IPS-20b (cell line): ENCODE data around the gene ATG10.

ENCODE experiments used
- H3K27ac ChIP-seq: one replicate; pipeline ENCODE4 v1.5.1; 2013; ENCODE audit warnings: low read length
- H3K27me3 ChIP-seq: 2 replicates; pipeline ENCODE4 v1.6.1; 2013; ENCODE audit warnings: mild to moderate bottlenecking, low read length, inconsistent platforms; ENCODE audit not compliant: insufficient read depth
- H3K36me3 ChIP-seq: 2 replicates; pipeline ENCODE4 v1.6.1; 2013; ENCODE audit warnings: low read depth, mild to moderate bottlenecking, inconsistent platforms, low read length, moderate library complexity; ENCODE audit not compliant: insufficient read depth
- H3K4me1 ChIP-seq: 2 replicates; pipeline ENCODE4 v1.6.1; 2013; ENCODE audit warnings: mild to moderate bottlenecking, control low read depth, inconsistent platforms, low read length, moderate library complexity; ENCODE audit not compliant: insufficient read depth
- H3K4me3 ChIP-seq: 2 replicates; pipeline ENCODE4 v1.5.1; 2013; ENCODE audit warnings: mild to moderate bottlenecking, low read length, inconsistent platforms
- H3K9ac ChIP-seq: 2 replicates; pipeline ENCODE4 v1.6.1; 2013; ENCODE audit warnings: low read depth, mild to moderate bottlenecking, inconsistent platforms, low read length, moderate library complexity
- H3K9me3 ChIP-seq: 2 replicates; pipeline ENCODE4 v1.6.1; 2013; ENCODE audit warnings: mild to moderate bottlenecking, low read depth, low read length, inconsistent platforms; ENCODE audit not compliant: insufficient read depth

The ATG10 gene

GRCh38 chr5:82274343-82275211 lies 302.8 kb downstream of the ATG10 start:
- H3K9ac ChIP-seq = peak overlapping the region; percentile 57; the same call in 1 of the 2 replicates
- peaks cover 12% of the 10 kb centered on the region; the same call in 1 of the 2 replicates for H3K4me1 ChIP-seq
- H3K4me3 ChIP-seq = peak overlapping the region; percentile 19
- peak overlapping the region; percentile 68 for H3K27ac ChIP-seq
- peaks cover 42% of the 10 kb centered on the region for H3K36me3 ChIP-seq
- no peaks in the 10 kb centered on the region for H3K27me3 ChIP-seq
- no peaks in the 10 kb centered on the region for H3K9me3 ChIP-seq

- no peaks in the 10 kb centered on the region for H3K9me3 ChIP-seq
- peak overlapping the region; percentile 57; the same call in 1 of the 2 replicates for H3K9ac ChIP-seq
- H3K4me1 ChIP-seq = peaks cover 12% of the 10 kb centered on the region; the same call in 1 of the 2 replicates
- peak overlapping the region; percentile 68 for H3K27ac ChIP-seq
- H3K27me3 ChIP-seq = no peaks in the 10 kb centered on the region
- H3K4me3 ChIP-seq = peak overlapping the region; percentile 19; the same call in 1 of the 2 replicates
- peaks cover 42% of the 10 kb centered on the region for H3K36me3 ChIP-seq
Measured at GRCh38 chr5:82275216-82275664, 303.4 kb downstream of the ATG10 start.

DNA sequence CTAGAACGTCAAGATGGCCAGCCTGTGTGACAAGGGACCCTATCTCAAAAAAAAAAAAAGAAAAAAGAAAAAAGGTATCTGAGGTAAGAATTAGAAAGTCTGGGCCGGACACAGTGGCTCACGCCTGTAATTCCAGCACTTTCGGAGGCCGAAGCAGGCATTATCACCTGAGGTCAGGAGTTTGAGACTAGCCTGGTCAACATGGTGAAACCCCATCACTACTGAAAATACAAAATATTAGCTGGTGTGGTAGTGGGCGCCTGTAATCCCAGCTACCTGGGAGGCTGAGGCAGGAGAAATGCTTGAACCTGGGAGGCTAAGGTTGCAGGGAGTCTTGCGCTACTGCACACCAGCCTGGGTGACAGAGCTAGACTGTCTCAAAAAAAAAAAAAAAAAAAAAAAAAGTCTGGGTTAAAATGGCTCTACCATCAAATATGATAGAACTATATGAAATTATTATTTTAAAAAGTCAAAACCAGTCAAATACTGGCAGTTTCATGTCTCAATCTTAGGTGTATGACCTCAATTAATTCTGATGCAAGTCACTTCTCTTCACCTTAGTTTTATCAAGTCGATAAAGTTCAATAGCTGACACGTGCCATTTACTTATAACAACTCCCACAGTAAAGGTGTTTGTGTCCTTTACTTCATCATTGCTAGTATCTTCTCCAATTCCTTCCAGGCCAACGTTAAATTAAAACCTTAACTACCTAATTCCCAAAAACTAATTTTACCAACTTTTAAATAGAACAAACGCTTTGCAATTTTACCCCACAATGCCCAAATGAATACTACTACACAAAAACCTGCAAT lies 305.2 kb downstream of the ATG10 start:
- Histone ChIP-seq H3K9ac (peak overlapping the region; percentile 97), H3K4me1 (peaks cover 12% of the 10 kb centered on the region; the same call in 1 of the 2 replicates), H3K9me3 (no peaks in the 10 kb centered on the region), H3K27ac (peak overlapping the region; percentile 80), H3K4me3 (peak overlapping the region; percentile 83), H3K36me3 (peaks cover 42% of the 10 kb centered on the region), H3K27me3 (no peaks in the 10 kb centered on the region)

DNA sequence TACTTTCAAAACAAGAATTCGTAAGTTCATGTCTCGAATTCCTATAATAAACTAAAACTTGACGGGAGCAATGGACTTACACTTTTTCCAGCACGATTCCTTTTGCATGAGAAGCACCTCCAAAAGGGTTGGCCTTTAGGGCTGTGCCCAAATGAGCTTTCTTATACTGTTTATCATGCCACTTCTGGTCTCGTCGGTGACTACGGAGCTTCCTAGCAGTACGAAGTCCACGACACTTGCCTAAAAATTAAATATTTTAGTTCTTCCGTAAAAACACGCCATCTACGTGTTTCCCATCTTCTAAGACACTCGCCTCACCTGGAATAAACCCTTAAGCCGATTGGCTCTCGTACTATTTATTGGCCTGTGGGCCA lies 305.8 kb downstream of the ATG10 start:
- H3K36me3 ChIP-seq = peaks cover 42% of the 10 kb centered on the region
- H3K4me3 ChIP-seq = peak overlapping the region; percentile 83
- H3K9ac ChIP-seq = peak overlapping the region; percentile 97
- H3K9me3 ChIP-seq = no peaks in the 10 kb centered on the region
- peaks cover 12% of the 10 kb centered on the region; the same call in 1 of the 2 replicates for H3K4me1 ChIP-seq
- H3K27me3 ChIP-seq = no peaks in the 10 kb centered on the region
- H3K27ac ChIP-seq = peak overlapping the region; percentile 80

DNA sequence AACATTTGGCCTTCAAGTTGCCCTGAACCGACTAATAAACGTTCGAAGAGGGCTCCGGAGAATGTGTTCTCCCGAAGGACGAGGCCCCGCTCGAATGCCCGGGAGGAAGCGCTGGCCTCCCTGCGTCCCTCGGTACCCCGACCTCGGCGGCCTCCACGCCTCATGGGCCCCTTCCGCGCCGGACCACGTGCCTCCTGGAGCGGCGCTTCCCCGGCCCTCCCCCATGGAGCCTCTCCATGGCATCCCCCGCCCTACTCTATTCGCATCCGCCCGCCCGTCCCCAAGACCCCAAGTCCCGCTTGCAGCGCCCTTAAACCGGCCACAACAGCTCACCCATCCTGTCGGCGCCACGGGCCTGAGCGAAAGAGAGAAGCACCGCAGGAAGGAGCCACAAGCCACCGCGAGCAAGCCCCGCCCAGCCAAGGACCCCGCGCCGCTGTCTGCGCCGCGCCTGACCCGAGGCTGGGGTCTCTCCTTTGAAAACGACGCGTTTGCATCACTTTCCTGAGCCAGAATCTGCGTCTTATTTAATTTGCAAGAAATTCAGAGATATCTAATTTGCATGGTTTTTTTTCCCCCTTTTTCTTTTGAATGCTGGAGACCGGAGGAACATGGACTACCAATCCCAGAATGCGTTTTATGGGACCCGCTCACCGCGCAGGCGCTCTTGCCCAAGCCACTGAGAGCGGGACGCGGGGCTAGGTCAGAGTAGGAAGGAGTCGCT lies 306.3 kb downstream of the ATG10 start, which contains the start of gene RPS23:
Gene RPS23, minus strand, starts transcription at position 368 of the 724 bp plus-strand sequence. Its CDS starts 31 bp downstream, at position 337.
- Histone ChIP-seq H3K36me3 (peaks cover 42% of the 10 kb centered on the region), H3K4me1 (peaks cover 12% of the 10 kb centered on the region; the same call in 1 of the 2 replicates), H3K27me3 (no peaks in the 10 kb centered on the region), H3K4me3 (peak within 1 kb of the TSS; percentile 83), H3K9me3 (no peaks in the 10 kb centered on the region), H3K27ac (peak within 1 kb of the TSS; percentile 80), H3K9ac (peak within 1 kb of the TSS; percentile 97)

DNA sequence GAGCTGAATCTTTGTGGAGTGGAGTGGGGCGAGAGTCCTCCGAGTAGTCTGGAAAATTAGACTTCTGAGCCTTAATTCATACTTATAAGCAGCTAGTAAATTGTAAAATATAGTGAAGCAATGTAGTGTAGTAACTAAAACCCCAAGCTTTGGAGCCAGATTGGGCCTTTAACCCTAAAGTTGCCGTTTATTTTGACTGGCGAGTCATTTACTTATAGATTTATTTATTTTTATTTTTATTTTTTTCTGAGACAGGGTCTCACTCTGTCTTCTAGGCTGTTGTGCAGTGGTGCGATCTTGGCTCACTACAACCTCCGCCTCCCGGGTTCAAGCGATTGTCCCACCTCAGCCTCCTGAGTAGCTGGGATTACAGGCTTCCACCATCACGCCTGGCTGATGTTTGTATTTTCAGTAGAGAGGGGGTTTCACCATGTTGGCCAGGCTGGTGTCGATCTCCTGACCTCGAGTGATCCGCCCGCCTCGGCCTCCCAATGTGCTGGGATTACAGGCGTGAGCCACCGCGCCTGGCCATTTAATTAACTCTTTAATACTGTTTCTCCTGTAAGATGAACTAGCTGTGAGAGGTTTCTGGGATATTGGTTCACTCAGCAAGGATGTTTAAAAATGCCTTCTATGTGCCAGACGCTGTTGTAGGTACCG lies 307.0 kb downstream of the ATG10 start:
- H3K9ac ChIP-seq = peak overlapping the region; percentile 97
- peak overlapping the region; percentile 83 for H3K4me3 ChIP-seq
- H3K36me3 ChIP-seq = peaks cover 40% of the 10 kb centered on the region
- H3K27ac ChIP-seq = peak overlapping the region; percentile 80
- H3K27me3 ChIP-seq = no peaks in the 10 kb centered on the region
- peaks cover 12% of the 10 kb centered on the region; the same call in 1 of the 2 replicates for H3K4me1 ChIP-seq
- H3K9me3 ChIP-seq = no peaks in the 10 kb centered on the region

GRCh38 chr5:82283893-82284292 lies 312.1 kb downstream of the ATG10 start:
- Histone ChIP-seq H3K4me3 (no peak overlapping the region), H3K27me3 (no peaks in the 10 kb centered on the region), H3K9ac (no peak overlapping the region), H3K27ac (no peak overlapping the region), H3K9me3 (no peaks in the 10 kb centered on the region), H3K36me3 (no peaks in the 10 kb centered on the region), H3K4me1 (no peaks in the 10 kb centered on the region)

GRCh38 chr5:82285206-82285605 lies 313.4 kb downstream of the ATG10 start:
- Histone ChIP-seq H3K9me3 (no peaks in the 10 kb centered on the region), H3K36me3 (no peaks in the 10 kb centered on the region), H3K27ac (no peak overlapping the region), H3K4me3 (no peak overlapping the region), H3K27me3 (no peaks in the 10 kb centered on the region), H3K4me1 (no peaks in the 10 kb centered on the region; the same call in 1 of the 2 replicates), H3K9ac (no peak overlapping the region)

DNA sequence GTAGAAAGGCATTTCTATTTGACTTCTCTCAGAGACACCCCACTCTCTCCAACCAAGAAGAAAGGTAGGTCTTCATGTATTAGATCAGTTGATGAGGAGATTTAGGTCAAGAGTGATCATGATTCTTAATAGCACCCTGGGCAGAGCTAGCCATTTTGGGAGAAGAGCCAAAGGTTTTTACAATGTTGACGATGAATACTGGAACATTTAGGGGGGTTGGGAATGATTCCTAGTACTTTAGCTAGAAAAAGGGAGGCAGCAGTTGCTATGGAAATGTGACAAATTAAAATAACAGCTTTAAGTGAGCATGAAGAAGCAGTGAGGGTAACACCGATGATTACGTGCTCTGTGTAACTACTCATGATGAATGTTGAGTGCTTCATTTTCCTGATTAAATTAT lies 315.8 kb downstream of the ATG10 start:
- Histone ChIP-seq H3K27me3 (peaks cover 7% of the 10 kb centered on the region; the same call in 1 of the 2 replicates), H3K4me1 (no peaks in the 10 kb centered on the region; the same call in none of the 2 replicates), H3K4me3 (no peak overlapping the region), H3K9me3 (no peaks in the 10 kb centered on the region), H3K36me3 (no peaks in the 10 kb centered on the region), H3K9ac (no peak overlapping the region), H3K27ac (no peak overlapping the region)

GRCh38 chr5:82290005-82290404 lies 318.2 kb downstream of the ATG10 start:
- Histone ChIP-seq H3K27me3 (peaks cover 7% of the 10 kb centered on the region; the same call in 1 of the 2 replicates), H3K36me3 (no peaks in the 10 kb centered on the region), H3K9ac (no peak overlapping the region), H3K9me3 (no peaks in the 10 kb centered on the region), H3K27ac (no peak overlapping the region), H3K4me3 (no peak overlapping the region), H3K4me1 (peaks cover 9% of the 10 kb centered on the region)
